OCI-LY7 (cell line): ENCODE measurements around the gene GGT6.

Source experiments
- EZH2phosphoT487 ChIP-seq: fragments of 200-600 bp; sonication (generic); IDR thresholded peaks from 2 replicates; pipeline ENCODE4 v1.6.1; 2018; ENCODE audit warnings: low read depth, borderline replicate concordance, mild to moderate bottlenecking, mixed run types, antibody characterized with exemption, low read length, moderate library complexity, mixed read lengths
- TF ChIP-seq, protein P1 (sequence below): fragments of 200-600 bp; sonication (generic); conservative IDR thresholded peaks from 2 replicates; pipeline ENCODE4 v1.5.1; 2014; ENCODE audit warnings: mild to moderate bottlenecking, antibody characterized with exemption, low read length, moderate library complexity, mixed read lengths

DNA sequence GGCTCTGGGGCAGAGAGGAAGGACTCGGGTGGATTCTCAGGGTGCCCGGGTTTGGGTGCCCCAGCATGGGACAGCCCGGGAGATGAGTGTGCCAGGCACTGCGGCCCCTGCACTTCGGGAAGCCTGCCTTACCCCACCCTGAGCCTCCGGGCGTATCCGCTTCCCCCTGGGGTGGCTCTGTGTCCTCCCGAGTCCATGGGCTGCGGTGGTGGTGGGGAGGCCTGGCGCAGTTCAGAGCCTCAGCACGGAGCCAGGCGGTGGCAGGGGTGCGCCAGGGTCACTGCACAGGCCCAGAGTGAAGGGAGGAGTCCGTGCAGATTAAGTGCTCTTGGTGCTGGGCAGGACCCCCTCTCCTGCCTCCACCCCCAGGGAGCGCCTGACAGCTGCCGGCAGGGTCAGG lies 25.9 kb downstream of the GGT6 start:
- TF ChIP-seq, protein P1, sequence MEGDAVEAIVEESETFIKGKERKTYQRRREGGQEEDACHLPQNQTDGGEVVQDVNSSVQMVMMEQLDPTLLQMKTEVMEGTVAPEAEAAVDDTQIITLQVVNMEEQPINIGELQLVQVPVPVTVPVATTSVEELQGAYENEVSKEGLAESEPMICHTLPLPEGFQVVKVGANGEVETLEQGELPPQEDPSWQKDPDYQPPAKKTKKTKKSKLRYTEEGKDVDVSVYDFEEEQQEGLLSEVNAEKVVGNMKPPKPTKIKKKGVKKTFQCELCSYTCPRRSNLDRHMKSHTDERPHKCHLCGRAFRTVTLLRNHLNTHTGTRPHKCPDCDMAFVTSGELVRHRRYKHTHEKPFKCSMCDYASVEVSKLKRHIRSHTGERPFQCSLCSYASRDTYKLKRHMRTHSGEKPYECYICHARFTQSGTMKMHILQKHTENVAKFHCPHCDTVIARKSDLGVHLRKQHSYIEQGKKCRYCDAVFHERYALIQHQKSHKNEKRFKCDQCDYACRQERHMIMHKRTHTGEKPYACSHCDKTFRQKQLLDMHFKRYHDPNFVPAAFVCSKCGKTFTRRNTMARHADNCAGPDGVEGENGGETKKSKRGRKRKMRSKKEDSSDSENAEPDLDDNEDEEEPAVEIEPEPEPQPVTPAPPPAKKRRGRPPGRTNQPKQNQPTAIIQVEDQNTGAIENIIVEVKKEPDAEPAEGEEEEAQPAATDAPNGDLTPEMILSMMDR: no peak
- TF ChIP-seq EZH2phosphoT487: no peak
